OCI-LY7 (cell line): ENCODE measurements around the gene DYNLT2B. TPM values are rescaled to one million over a fixed set of nuclear protein-coding genes. Genes with fewer than 3 reads are reported as not detected.

Experiments
- BruUV-seq: library from RNA; stranded (reverse); fragments of 400-500 nt; replicated peaks from 2 replicates; lab custom pipeline; 2021; lab: Mats Ljungman, UMichigan
- CTCF ChIA-PET: fragments of 300-600 bp; sonication (Branson Sonifier 250); formaldehyde crosslinking; loops from one replicate; lab custom pipeline; 2022; ENCODE audit warnings: antibody characterized with exemption; ENCODE audit not compliant: unreplicated experiment; lab: Charles Lee
- POLR2A ChIA-PET: fragments of 300-600 bp; sonication (Branson Sonifier 250); formaldehyde crosslinking; loops from one replicate; lab custom pipeline; 2022; ENCODE audit warnings: antibody characterized with exemption; lab: Charles Lee
- DNase-seq: peaks from one replicate; pipeline ENCODE4 v3.0.0-alpha.2; 2015; ENCODE audit warnings: low spot score
- H2AFZ ChIP-seq: fragments of 200-600 bp; sonication (generic), shearing (Covaris generic); 2 replicates; pipeline ENCODE4 v1.6.1; 2014; ENCODE audit warnings: mild to moderate bottlenecking, antibody characterized with exemption, low read length, moderate library complexity
- H3K27ac ChIP-seq: fragments of 200-600 bp; sonication (generic); 2 replicates; pipeline ENCODE4 v1.5.1; 2014; ENCODE audit warnings: mixed run types, low read depth, mild to moderate bottlenecking, moderate library complexity, low read length, inconsistent platforms; ENCODE audit not compliant: poor library complexity, severe bottlenecking
- H3K36me3 ChIP-seq: fragments of 200-600 bp; sonication (generic); 2 replicates; pipeline ENCODE4 v1.6.1; 2014; ENCODE audit warnings: mild to moderate bottlenecking, antibody characterized with exemption, low read length, moderate library complexity, mixed read lengths; ENCODE audit not compliant: insufficient read depth
- H3K4me1 ChIP-seq: fragments of 200-600 bp; sonication (generic); 2 replicates; pipeline ENCODE4 v1.5.1; 2014; ENCODE audit warnings: mild to moderate bottlenecking, low read length; ENCODE audit not compliant: insufficient read depth, poor library complexity, severe bottlenecking
- H3K4me2 ChIP-seq: fragments of 200-600 bp; sonication (generic); 2 replicates; pipeline ENCODE4 v1.6.1; 2014; ENCODE audit warnings: mild to moderate bottlenecking, low read length
- H3K4me3 ChIP-seq: fragments of 200-600 bp; sonication (generic); 2 replicates; pipeline ENCODE4 v1.5.1; 2014; ENCODE audit warnings: mild to moderate bottlenecking, low read depth, low read length; ENCODE audit not compliant: poor library complexity, severe bottlenecking
- H3K79me2 ChIP-seq: fragments of 200-600 bp; sonication (generic); 2 replicates; pipeline ENCODE4 v1.6.1; 2016; ENCODE audit warnings: low read depth, mild to moderate bottlenecking, low read length, moderate library complexity, mixed read lengths; ENCODE audit not compliant: insufficient read depth
- H3K9me2 ChIP-seq: fragments of 200-600 bp; sonication (generic); 2 replicates; pipeline ENCODE4 v1.6.1; 2016; ENCODE audit warnings: mild to moderate bottlenecking, low read length, mixed read lengths; ENCODE audit not compliant: insufficient read depth
- H3K9me3 ChIP-seq: fragments of 200-600 bp; sonication (generic); 2 replicates; pipeline ENCODE4 v1.6.1; 2014; ENCODE audit warnings: mild to moderate bottlenecking, mixed run types, low read length, mixed read lengths
- H4K20me1 ChIP-seq: fragments of 200-600 bp; sonication (generic); 2 replicates; pipeline ENCODE4 v1.6.1; 2014; ENCODE audit warnings: mild to moderate bottlenecking, antibody characterized with exemption, low read length, moderate library complexity, mixed read lengths; ENCODE audit not compliant: insufficient read depth
- CTCF ChIP-seq: fragments of 200-600 bp; sonication (generic); conservative IDR thresholded peaks from 2 replicates; pipeline ENCODE4 v1.5.1; 2014; ENCODE audit warnings: mild to moderate bottlenecking, antibody characterized with exemption, low read length, moderate library complexity, mixed read lengths
- EZH2phosphoT487 ChIP-seq: fragments of 200-600 bp; sonication (generic); IDR thresholded peaks from 2 replicates; pipeline ENCODE4 v1.6.1; 2018; ENCODE audit warnings: low read depth, borderline replicate concordance, mild to moderate bottlenecking, mixed run types, antibody characterized with exemption, low read length, moderate library complexity, mixed read lengths
- intact Hi-C: fragments of 100-400 bp; cut with micrococcal nuclease; formaldehyde crosslinking; loops from one replicate; pipeline ENCODE4 v1.10.0; 2022; ENCODE audit not compliant: unreplicated experiment
- total RNA-seq, 2 experiments: library from RNA; depleted of rRNA in 1 of 2; stranded (reverse); fragments of >200 nt in 1 of 2; shearing (Covaris generic) in 1 of 2; gene quantifications; 2 replicates each; pipeline ENCODE4 v1.2.3, GENCODE V29; 2014 to 2022

DYNLT2B gene
- total RNA-seq, 2 experiments from 2014 or later, result 17.9 to 21.5 TPM

DNA sequence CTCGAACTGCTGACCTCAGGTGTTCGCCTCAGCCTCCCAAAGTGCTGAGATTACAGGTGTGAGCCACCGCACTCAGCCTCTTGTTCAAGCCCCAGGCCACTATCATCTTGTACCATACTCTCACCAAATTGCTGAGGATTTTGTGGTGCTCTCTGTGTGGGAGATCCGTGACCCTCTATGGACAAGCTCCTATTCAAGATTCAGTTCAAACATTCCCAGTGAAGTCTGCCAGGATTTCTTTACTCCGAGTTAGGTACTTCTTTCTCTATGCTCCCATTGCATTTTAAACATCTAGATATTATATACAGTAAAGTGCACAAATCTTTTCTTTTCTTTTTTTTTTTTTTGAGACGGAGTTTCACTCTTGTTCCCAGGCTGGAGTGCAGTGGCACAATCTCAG is 21.0 kb upstream of the DYNLT2B start:
- Histone ChIP-seq H3K4me2 (no peak overlapping the region), H3K9me3 (no peaks in the 10 kb centered on the region), H3K4me1 (no peaks in the 10 kb centered on the region), H3K4me3 (no peak overlapping the region), H3K27ac (no peak overlapping the region), H3K36me3 (no peaks in the 10 kb centered on the region), H3K9me2 (no peaks in the 10 kb centered on the region), H4K20me1 (no peaks in the 10 kb centered on the region), H2AFZ (no peak overlapping the region), H3K79me2 (no peaks in the 10 kb centered on the region)
- no peak for DNase-seq
- BruUV-seq, result no TSS peak
- ChIA-PET POLR2A (interaction anchor here (0.6 kb wide), 1 partner anchor 375 kb away, joined by 3 read pairs; no protein-coding TSS in a partner anchor), CTCF (no interaction called here)
- intact Hi-C loops, result no loop called here
- TF ChIP-seq CTCF (no peak), EZH2phosphoT487 (no peak)

- Histone ChIP-seq H3K4me1 (no peaks in the 10 kb centered on the region), H3K9me3 (no peaks in the 10 kb centered on the region), H3K79me2 (no peaks in the 10 kb centered on the region), H3K27ac (no peak overlapping the region), H3K36me3 (no peaks in the 10 kb centered on the region), H2AFZ (no peak overlapping the region), H4K20me1 (no peaks in the 10 kb centered on the region), H3K4me2 (no peak overlapping the region), H3K4me3 (no peak overlapping the region), H3K9me2 (no peaks in the 10 kb centered on the region)
- intact Hi-C loops, result no loop called here
- ChIA-PET POLR2A (interaction anchor here (0.6 to 0.7 kb wide), 4 partner anchors 11 to 765 kb away, joined by 3 to 5 read pairs (median 4); no protein-coding TSS in a partner anchor), CTCF (no interaction called here)
- BruUV-seq, result no TSS peak
- no peak for TF ChIP-seq CTCF
- no peak for TF ChIP-seq EZH2phosphoT487
- DNase-seq, result no peak
These were observed 18.5 kb upstream of the DYNLT2B start for GRCh38 chr3:196336319-196337145.

DNA sequence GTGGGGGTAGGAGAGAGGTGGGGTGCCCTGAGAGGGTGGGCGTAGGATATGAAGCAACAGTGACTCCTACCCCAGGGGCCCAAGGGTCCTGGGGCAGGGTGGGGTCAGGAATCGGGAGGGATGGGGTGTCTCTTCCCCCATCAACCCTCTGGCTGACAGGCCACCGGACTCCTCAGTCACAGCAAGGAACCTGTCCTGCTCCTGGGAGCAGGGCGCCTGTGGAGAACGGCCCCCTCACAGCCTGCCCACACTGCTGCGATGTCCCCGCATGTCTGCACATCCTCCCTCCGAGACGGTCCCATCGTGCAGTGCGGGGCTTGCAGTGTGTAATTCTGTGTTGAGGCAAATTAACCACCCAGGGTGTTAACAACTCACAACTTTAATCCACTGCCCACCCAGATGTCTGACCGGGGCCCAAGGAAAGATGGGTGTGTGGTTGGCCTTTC is 17.5 kb upstream of the DYNLT2B start:
- BruUV-seq, result no TSS peak
- CTCF ChIA-PET, result no interaction called here
- H3K36me3 ChIP-seq, result no peaks in the 10 kb centered on the region
- H3K9me2 ChIP-seq, result no peaks in the 10 kb centered on the region
- POLR2A ChIA-PET, result no interaction called here
- H3K4me2 ChIP-seq, result no peak overlapping the region
- no peaks in the 10 kb centered on the region for H3K4me1 ChIP-seq
- no peak overlapping the region for H3K4me3 ChIP-seq
- no peaks in the 10 kb centered on the region for H4K20me1 ChIP-seq
- H3K9me3 ChIP-seq, result no peaks in the 10 kb centered on the region
- intact Hi-C loops, result no loop called here
- no peaks in the 10 kb centered on the region for H3K79me2 ChIP-seq
- no peak overlapping the region for H3K27ac ChIP-seq
- DNase-seq, result no peak
- no peak overlapping the region for H2AFZ ChIP-seq
- TF ChIP-seq CTCF (no peak), EZH2phosphoT487 (no peak)
